HCT116 (cell line): ENCODE results near the gene RFWD3. TPM values are rescaled to one million over a fixed set of nuclear protein-coding genes. Genes with fewer than 3 reads are reported as not detected.

Source experiments
- ATAC-seq: fragments of 200-7000 bp; cut with Tn5 transposase; 2 replicates; pipeline ENCODE4 v1.9.1; 2020; ENCODE audit warnings: mild to moderate bottlenecking, moderate library complexity
- BruUV-seq: library from RNA; stranded (reverse); fragments of 400-500 nt; replicated peaks from 2 replicates; lab custom pipeline; 2021; lab: Mats Ljungman, UMichigan
- CTCF ChIA-PET: fragments of 300-600 bp; sonication (Branson Sonifier 250); formaldehyde crosslinking; loops from one replicate; lab custom pipeline; 2021; ENCODE audit warnings: antibody characterized with exemption; lab: Charles Lee
- POLR2A ChIA-PET: fragments of 300-600, 350-600 bp; sonication (Branson Sonifier 250); formaldehyde crosslinking; loops from one replicate; lab custom pipeline; 2021; ENCODE audit warnings: antibody characterized with exemption; lab: Charles Lee
- RAD21 ChIA-PET, 2 experiments: fragments of 300-600 bp; sonication (Branson Sonifier 250); formaldehyde crosslinking; loops; one replicate each; lab custom pipeline; 2023; ENCODE audit warnings: low total read pairs in 2 of 2; ENCODE audit not compliant: uncharacterized antibody in 2 of 2, unreplicated experiment in 2 of 2, low non-redundant PET in 1 of 2; lab: Charles Lee
- DNase-seq: peaks from one replicate; pipeline ENCODE4 v3.0.0-alpha.2; 2010; ENCODE audit warnings: low read depth, low spot score
- H2AFZ ChIP-seq: fragments of 200-600 bp; shearing (Covaris generic), sonication (generic); 2 replicates; pipeline ENCODE4 v1.6.1; 2017; ENCODE audit warnings: low read depth, mixed run types, mixed read lengths, antibody characterized with exemption, low read length; ENCODE audit not compliant: poor library complexity, severe bottlenecking
- H3K27ac ChIP-seq: 2 replicates; pipeline ENCODE4 v1.5.1; 2012; ENCODE audit warnings: low read depth, low read length
- H3K27me3 ChIP-seq: fragments of 200-600 bp; sonication (generic); 2 replicates; pipeline ENCODE4 v1.6.1; 2016; ENCODE audit warnings: mixed run types, low read length, mixed read lengths; ENCODE audit not compliant: insufficient read depth
- H3K36me3 ChIP-seq, 2 experiments: fragments of 200-500 bp in 1 of 2; fragments of 200-600 bp in 1 of 2; sonication (Bioruptor generic) in 1 of 2; sonication (generic) in 1 of 2; 2 replicates each; pipeline versions ENCODE4 v1.5.1 to v1.6.1; 2014 to 2016; ENCODE audit warnings: low read length in 2 of 2, inconsistent platforms in 1 of 2, mixed read lengths in 1 of 2, mixed run types in 1 of 2; ENCODE audit not compliant: insufficient read depth in 2 of 2, control insufficient read depth in 1 of 2
- H3K4me1 ChIP-seq, 2 experiments: fragments of 200-600 bp in 1 of 2; sonication (generic) in 1 of 2; 2 replicates each; pipeline versions ENCODE4 v1.5.1 to v1.6.1; 2012 to 2017; ENCODE audit warnings: low read length in 2 of 2, inconsistent platforms in 1 of 2, mild to moderate bottlenecking in 1 of 2, mixed read lengths in 1 of 2, mixed run types in 1 of 2, moderate library complexity in 1 of 2; ENCODE audit not compliant: insufficient read depth in 2 of 2, control insufficient read depth in 1 of 2
- H3K4me2 ChIP-seq: fragments of 200-600 bp; sonication (generic); 2 replicates; pipeline ENCODE4 v1.6.1; 2017; ENCODE audit warnings: mixed run types, low read length, mixed read lengths
- H3K4me3 ChIP-seq, 2 experiments: fragments of 200-600 bp in 1 of 2; sonication (generic) in 1 of 2; replicated peaks in 1 of 2; 2 replicates each; pipeline ENCODE4 v1.5.1; 2011 to 2016; ENCODE audit warnings: low read length in 2 of 2, control low read depth in 1 of 2, low read depth in 1 of 2, mild to moderate bottlenecking in 1 of 2, mixed read lengths in 1 of 2, mixed run types in 1 of 2
- H3K79me2 ChIP-seq: fragments of 200-600 bp; sonication (generic); 2 replicates; pipeline ENCODE4 v1.6.1; 2017; ENCODE audit warnings: mild to moderate bottlenecking, mixed run types, low read length, moderate library complexity, mixed read lengths; ENCODE audit not compliant: insufficient read depth
- H3K9ac ChIP-seq: fragments of 200-600 bp; sonication (generic); 2 replicates; pipeline ENCODE4 v1.6.1; 2016; ENCODE audit warnings: low read length, mixed read lengths
- H3K9me2 ChIP-seq: fragments of 200-600 bp; sonication (generic), shearing (Covaris generic); 2 replicates; pipeline ENCODE4 v1.6.1; 2017; ENCODE audit warnings: mixed run types, mild to moderate bottlenecking, moderate library complexity; ENCODE audit not compliant: insufficient read depth
- H3K9me3 ChIP-seq, 2 experiments: fragments of 200-500 bp in 1 of 2; fragments of 200-600 bp in 1 of 2; sonication (Bioruptor generic) in 1 of 2; sonication (generic) in 1 of 2; 2 replicates each; pipeline ENCODE4 v1.6.1; 2014 to 2017; ENCODE audit warnings: low read length in 2 of 2, mixed read lengths in 2 of 2, inconsistent platforms in 1 of 2, low read depth in 1 of 2, mild to moderate bottlenecking in 1 of 2, mixed run types in 1 of 2, moderate library complexity in 1 of 2; ENCODE audit not compliant: control insufficient read depth in 1 of 2, insufficient read depth in 1 of 2
- H4K20me1 ChIP-seq: fragments of 200-600 bp; sonication (generic), shearing (Covaris generic); 2 replicates; pipeline ENCODE4 v1.6.1; 2017; ENCODE audit warnings: mixed run types, mild to moderate bottlenecking, moderate library complexity; ENCODE audit not compliant: insufficient read depth
- MAX ChIP-seq: IDR thresholded peaks from 2 replicates; pipeline ENCODE4 v1.6.1; 2012
- POLR2A ChIP-seq: IDR thresholded peaks from 2 replicates; pipeline ENCODE4 v1.7.0; 2011; ENCODE audit warnings: borderline replicate concordance; ENCODE audit not compliant: insufficient read depth, insufficient read length; ENCODE audit errors: extremely low read depth
- SRF ChIP-seq: IDR thresholded peaks from 2 replicates; pipeline ENCODE4 v1.6.1; 2012; ENCODE audit warnings: low read depth
- TCF7L2 ChIP-seq: IDR thresholded peaks from 2 replicates; pipeline ENCODE4 v1.7.0; 2011; ENCODE audit warnings: borderline replicate concordance, inconsistent platforms; ENCODE audit not compliant: insufficient read depth, insufficient read length; ENCODE audit errors: extremely low read depth
- ZBTB33 ChIP-seq: IDR thresholded peaks from 2 replicates; pipeline ENCODE4 v1.6.1; 2011; ENCODE audit warnings: mild to moderate bottlenecking, low read length, moderate library complexity; ENCODE audit not compliant: insufficient replicate concordance; ENCODE audit errors: extremely low read depth
- intact Hi-C: fragments of 100-400 bp; cut with micrococcal nuclease; formaldehyde crosslinking; loops from 2 replicates; pipeline ENCODE4 v1.10.0; 2022
- total RNA-seq: library from RNA; stranded (reverse); gene quantifications from one replicate; pipeline ENCODE4 v1.2.1, GENCODE V29; 2021; ENCODE audit not compliant: unreplicated experiment

The RFWD3 gene
- total RNA-seq, 1 experiment from 2014 or later = 83.6 TPM

GRCh38 chr16:74700438-74701225 lies 34.0 kb upstream of the RFWD3 start, which contains the start of gene MLKL (continued):
- TF ChIP-seq ZBTB33 (no peak), SRF (no peak)

- no peaks in the 10 kb centered on the region for H3K9me3 ChIP-seq
- H3K27me3 ChIP-seq = no peaks in the 10 kb centered on the region
- no peak for TF ChIP-seq POLR2A
- no peak for TF ChIP-seq MAX
- TF ChIP-seq TCF7L2 = no peak
- H4K20me1 ChIP-seq = no peaks in the 10 kb centered on the region
- intact Hi-C loops = no loop called here
- peak overlapping the region; percentile 82 for H3K9ac ChIP-seq
- H3K4me2 ChIP-seq = peak overlapping the region; percentile 79
- H3K79me2 ChIP-seq = no peaks in the 10 kb centered on the region; the same call in 1 of the 2 replicates
- POLR2A ChIA-PET = interaction anchor here (1.4 kb wide), 1 partner anchor 38 kb away, joined by 4 read pairs; no protein-coding TSS in a partner anchor
- H3K4me3 ChIP-seq = peak overlapping the region; percentile 59 to 73
- peak; percentile 20 for ATAC-seq
- no peaks in the 10 kb centered on the region for H3K9me2 ChIP-seq
- BruUV-seq = no TSS peak
- peak overlapping the region; percentile 67 for H2AFZ ChIP-seq
- RAD21 ChIA-PET = no interaction called here
- peak overlapping the region; percentile 75 for H3K27ac ChIP-seq
- no peak for DNase-seq
- peaks cover 0 to 28% of the 10 kb centered on the region in 2 experiments; a peak in 2 of 4 replicates for H3K4me1 ChIP-seq
- no peaks in the 10 kb centered on the region; a peak in 1 of 4 replicates for H3K36me3 ChIP-seq
- CTCF ChIA-PET = interaction anchor here (1.1 to 3.6 kb wide), 2 partner anchors 8 to 162 kb away, joined by 3 to 14 read pairs; no protein-coding TSS in a partner anchor
These were observed 33.4 kb upstream of the RFWD3 start for GRCh38 chr16:74700116-74700437.
